DND-41 (cell line): ENCODE results near the gene ATXN7L2.

Experiments used
- ATAC-seq: fragments of 200-7000 bp; cut with Tn5 transposase; 3 replicates; pipeline ENCODE4 v1.9.1; 2021; ENCODE audit warnings: low read depth; ENCODE audit not compliant: insufficient read depth
- DNase-seq: peaks from one replicate; pipeline ENCODE4 v3.0.0-alpha.2; 2020
- H2AFZ ChIP-seq: 2 replicates; pipeline ENCODE4 v1.6.0; 2012; ENCODE audit warnings: low read depth, low read length
- H3K27ac ChIP-seq: 2 replicates; pipeline ENCODE4 v1.5.1; 2012; ENCODE audit warnings: low read length, inconsistent platforms
- H3K27me3 ChIP-seq: fragments of 200-600 bp; sonication (generic); 2 replicates; pipeline ENCODE4 v1.6.0; 2012; ENCODE audit warnings: low read length, mild to moderate bottlenecking, inconsistent platforms; ENCODE audit not compliant: insufficient read depth, poor library complexity
- H3K36me3 ChIP-seq: 2 replicates; pipeline ENCODE4 v1.5.1; 2012; ENCODE audit warnings: low read length, inconsistent platforms; ENCODE audit not compliant: insufficient read depth
- H3K4me1 ChIP-seq: 2 replicates; pipeline ENCODE4 v1.5.1; 2012; ENCODE audit warnings: mild to moderate bottlenecking, low read length; ENCODE audit not compliant: insufficient read depth
- H3K4me2 ChIP-seq: 2 replicates; pipeline ENCODE4 v1.6.0; 2012; ENCODE audit warnings: mild to moderate bottlenecking, moderate library complexity, low read length, inconsistent platforms; ENCODE audit not compliant: insufficient read depth
- H3K4me3 ChIP-seq, 2 experiments: fragments of 200-600 bp in 1 of 2; shearing (Covaris generic) in 1 of 2; 2 replicates each; pipeline ENCODE4 v1.5.1; 2012 to 2016; ENCODE audit warnings: inconsistent platforms in 2 of 2, low read length in 2 of 2, mild to moderate bottlenecking in 2 of 2, low read depth in 1 of 2, moderate library complexity in 1 of 2
- H3K79me2 ChIP-seq: 2 replicates; pipeline ENCODE4 v1.6.0; 2012; ENCODE audit warnings: low read length, inconsistent platforms; ENCODE audit not compliant: insufficient read depth
- H3K9ac ChIP-seq: 2 replicates; pipeline ENCODE4 v1.6.0; 2012; ENCODE audit warnings: low read depth, mild to moderate bottlenecking, inconsistent platforms, low read length, moderate library complexity
- H3K9me3 ChIP-seq: 2 replicates; pipeline ENCODE4 v1.5.1; 2012; ENCODE audit warnings: low read length, moderate library complexity, mild to moderate bottlenecking, inconsistent platforms; ENCODE audit not compliant: insufficient read depth, severe bottlenecking
- H4K20me1 ChIP-seq: 2 replicates; pipeline ENCODE4 v1.6.0; 2012; ENCODE audit warnings: low read length; ENCODE audit not compliant: insufficient read depth
- EZH2 ChIP-seq: IDR thresholded peaks from 3 replicates; pipeline ENCODE4 v1.6.1; 2012; ENCODE audit warnings: borderline replicate concordance, low read depth, mild to moderate bottlenecking, moderate library complexity, low read length, inconsistent platforms; ENCODE audit not compliant: severe bottlenecking
- TF ChIP-seq, protein P1 (sequence below): IDR thresholded peaks from 2 replicates; pipeline ENCODE4 v1.5.1; 2012; ENCODE audit warnings: borderline replicate concordance, low read length, moderate library complexity, mild to moderate bottlenecking; ENCODE audit not compliant: poor library complexity, severe bottlenecking; ENCODE audit errors: extremely low read depth

ATXN7L2 gene

GRCh38 chr1:109491372-109491771 is 7.7 kb downstream of the ATXN7L2 start:
- peaks cover 56% of the 10 kb centered on the region for H3K36me3 ChIP-seq

DNA sequence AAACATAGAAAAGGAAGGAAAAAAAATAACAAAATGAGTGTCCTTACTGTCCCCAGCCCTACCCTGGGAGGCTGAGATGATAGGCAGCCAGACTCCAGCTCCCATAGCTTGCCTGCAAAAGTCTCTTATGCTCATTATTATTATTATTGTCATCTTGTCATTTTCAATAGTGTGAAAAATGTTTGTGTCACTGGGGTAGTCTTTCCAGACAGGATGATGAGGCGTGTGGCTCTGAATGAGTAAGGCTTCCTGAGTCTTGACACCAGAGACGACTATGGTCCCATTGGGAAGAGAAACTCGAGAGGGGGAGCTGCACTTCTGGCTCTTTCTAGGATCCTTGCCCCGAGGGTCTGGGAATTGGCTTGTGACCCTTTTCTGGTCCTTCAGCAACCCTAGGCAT is 9.1 kb downstream of the ATXN7L2 start:
- Histone ChIP-seq H4K20me1 (peaks cover 14% of the 10 kb centered on the region), H3K4me1 (peaks cover 26% of the 10 kb centered on the region), H3K9me3 (no peaks in the 10 kb centered on the region), H3K27me3 (no peaks in the 10 kb centered on the region), H2AFZ (0 out of 2 replicates have a peak overlapping the region, but pooled peaks have one; percentile 88), H3K4me3 (no peak overlapping the region), H3K9ac (no peak overlapping the region; the same call in 1 of the 2 replicates), H3K4me2 (0 out of 2 replicates have a peak overlapping the region, but pooled peaks have one; percentile 76), H3K79me2 (peaks cover 28% of the 10 kb centered on the region), H3K36me3 (peaks cover 63% of the 10 kb centered on the region), H3K27ac (0 out of 2 replicates have a peak overlapping the region, but pooled peaks have one; percentile 65)
- DNase-seq (no peak), ATAC-seq (no peak)
- TF ChIP-seq, protein P1, sequence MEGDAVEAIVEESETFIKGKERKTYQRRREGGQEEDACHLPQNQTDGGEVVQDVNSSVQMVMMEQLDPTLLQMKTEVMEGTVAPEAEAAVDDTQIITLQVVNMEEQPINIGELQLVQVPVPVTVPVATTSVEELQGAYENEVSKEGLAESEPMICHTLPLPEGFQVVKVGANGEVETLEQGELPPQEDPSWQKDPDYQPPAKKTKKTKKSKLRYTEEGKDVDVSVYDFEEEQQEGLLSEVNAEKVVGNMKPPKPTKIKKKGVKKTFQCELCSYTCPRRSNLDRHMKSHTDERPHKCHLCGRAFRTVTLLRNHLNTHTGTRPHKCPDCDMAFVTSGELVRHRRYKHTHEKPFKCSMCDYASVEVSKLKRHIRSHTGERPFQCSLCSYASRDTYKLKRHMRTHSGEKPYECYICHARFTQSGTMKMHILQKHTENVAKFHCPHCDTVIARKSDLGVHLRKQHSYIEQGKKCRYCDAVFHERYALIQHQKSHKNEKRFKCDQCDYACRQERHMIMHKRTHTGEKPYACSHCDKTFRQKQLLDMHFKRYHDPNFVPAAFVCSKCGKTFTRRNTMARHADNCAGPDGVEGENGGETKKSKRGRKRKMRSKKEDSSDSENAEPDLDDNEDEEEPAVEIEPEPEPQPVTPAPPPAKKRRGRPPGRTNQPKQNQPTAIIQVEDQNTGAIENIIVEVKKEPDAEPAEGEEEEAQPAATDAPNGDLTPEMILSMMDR: no peak
- TF ChIP-seq EZH2: no peak

More at GRCh38 chr1:109491372-109491771, 7.7 kb downstream of the ATXN7L2 start:
- TF ChIP-seq EZH2: no peak
- TF ChIP-seq, protein P1: no peak
- Histone ChIP-seq H3K4me2 (no peak overlapping the region), H2AFZ (no peak overlapping the region), H3K4me3 (no peak overlapping the region), H3K9me3 (no peaks in the 10 kb centered on the region), H3K9ac (no peak overlapping the region), H4K20me1 (peaks cover 10% of the 10 kb centered on the region), H3K4me1 (peaks cover 26% of the 10 kb centered on the region), H3K79me2 (peaks cover 24% of the 10 kb centered on the region), H3K27ac (no peak overlapping the region), H3K27me3 (no peaks in the 10 kb centered on the region)
- DNase-seq (no peak), ATAC-seq (no peak)

DNA sequence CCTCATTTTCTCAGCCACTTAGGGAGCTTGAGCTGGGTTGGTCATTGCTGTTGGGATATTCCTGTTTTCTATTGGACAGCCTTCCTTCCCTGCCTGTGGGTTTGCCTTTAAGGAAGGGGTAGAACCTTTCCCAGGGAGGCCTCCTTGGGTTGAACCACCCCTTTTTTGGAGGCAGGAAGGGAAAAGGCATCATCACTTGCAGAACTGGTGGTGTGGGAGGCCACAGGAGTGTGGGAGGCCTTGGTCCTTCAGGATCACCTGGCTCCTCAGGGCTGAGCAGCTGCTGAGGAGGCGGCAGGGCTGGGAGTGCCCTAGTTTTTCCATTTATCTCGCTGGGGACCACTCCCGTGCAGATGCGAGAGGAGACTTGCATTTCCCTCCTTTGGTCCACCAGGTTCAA is 9.5 kb downstream of the ATXN7L2 start:
- H3K27me3 ChIP-seq: no peaks in the 10 kb centered on the region
- peaks cover 29% of the 10 kb centered on the region for H3K79me2 ChIP-seq
- peak overlapping the region; percentile 76 for H3K4me2 ChIP-seq
- peaks cover 14% of the 10 kb centered on the region for H4K20me1 ChIP-seq
- no peaks in the 10 kb centered on the region for H3K9me3 ChIP-seq
- ATAC-seq: no peak
- peaks cover 63% of the 10 kb centered on the region for H3K36me3 ChIP-seq
- peak overlapping the region; percentile 88 for H2AFZ ChIP-seq
- peaks cover 26% of the 10 kb centered on the region for H3K4me1 ChIP-seq
- no peak for DNase-seq
- H3K9ac ChIP-seq: peak overlapping the region; percentile 59
- H3K4me3 ChIP-seq: peak overlapping the region in 1 of 2 experiments; percentile 74; a peak in 2 of 4 replicates
- no peak for TF ChIP-seq EZH2
- TF ChIP-seq, protein P1: no peak
- H3K27ac ChIP-seq: peak overlapping the region; percentile 65
